K562 (cell line): ENCODE results near the gene EHD2.

ENCODE experiments used
- CAMTA2 ChIP-seq: fragments of 250-450 bp; sonication (Bioruptor Pico); conservative IDR thresholded peaks from 2 replicates; pipeline ENCODE4 v1.5.1; 2022
- CHD1 ChIP-seq: fragments of 200-600 bp; sonication (generic); IDR thresholded peaks from one replicate; pipeline ENCODE4 v1.6.1; 2012; ENCODE audit warnings: mild to moderate bottlenecking, moderate library complexity, low read length, inconsistent platforms
- EHMT2 ChIP-seq: fragments of 450-650 bp; IDR thresholded peaks from 2 replicates; pipeline ENCODE4 v1.6.1; 2018; ENCODE audit warnings: antibody characterized with exemption
- EZH2 ChIP-seq: IDR thresholded peaks from 2 replicates; pipeline ENCODE4 v1.6.1; 2012; ENCODE audit warnings: low read depth, mild to moderate bottlenecking, inconsistent platforms, low read length, borderline replicate concordance
- FOS ChIP-seq: IDR thresholded peaks from 3 replicates; pipeline ENCODE4 v1.6.1; 2011; ENCODE audit not compliant: insufficient read length; ENCODE audit errors: extremely low read depth
- HSF4 ChIP-seq: fragments of 250-450 bp; sonication (Bioruptor Pico); IDR thresholded peaks from 2 replicates; pipeline ENCODE4 v2.1.2; 2022; ENCODE audit warnings: mild to moderate bottlenecking, moderate library complexity, borderline replicate concordance
- MXI1 ChIP-seq: IDR thresholded peaks from 2 replicates; pipeline ENCODE4 v1.6.1; 2011; ENCODE audit warnings: low read depth, mild to moderate bottlenecking, improper control_type of control experiment, low read length
- PTBP1 ChIP-seq: fragments of 200-400 bp; formaldehyde crosslinking; IDR thresholded peaks from 2 replicates; pipeline ENCODE4 v1.6.1; 2017; ENCODE audit warnings: low read depth, low read length
- TSC22D4 ChIP-seq: fragments of 450-650 bp; IDR thresholded peaks from 2 replicates; pipeline ENCODE4 v1.6.1; 2016; ENCODE audit warnings: missing genetic modification characterization, missing biosample characterization, control low read depth
- ZEB2 ChIP-seq: fragments of 450-650 bp; IDR thresholded peaks from 2 replicates; pipeline ENCODE4 v1.6.1; 2016
- TF ChIP-seq, protein P1 (sequence below), 3 experiments: IDR thresholded peaks in 2 of 3; conservative IDR thresholded peaks in 1 of 3; 2 replicates each; pipeline ENCODE4 v1.5.1; 2011 to 2012; ENCODE audit warnings: low read length in 3 of 3, mild to moderate bottlenecking in 3 of 3, control low read depth in 2 of 3, improper control_type of control experiment in 1 of 3, inconsistent platforms in 1 of 3, low read depth in 1 of 3, mixed read lengths in 1 of 3, moderate library complexity in 1 of 3; ENCODE audit not compliant: insufficient read depth in 2 of 3
- TF ChIP-seq, protein P2 (sequence below): sonication (generic); formaldehyde crosslinking; IDR thresholded peaks from 2 replicates; pipeline ENCODE4 v1.8.0; 2023; ENCODE audit warnings: mild to moderate bottlenecking, missing genetic modification reagents

DNA sequence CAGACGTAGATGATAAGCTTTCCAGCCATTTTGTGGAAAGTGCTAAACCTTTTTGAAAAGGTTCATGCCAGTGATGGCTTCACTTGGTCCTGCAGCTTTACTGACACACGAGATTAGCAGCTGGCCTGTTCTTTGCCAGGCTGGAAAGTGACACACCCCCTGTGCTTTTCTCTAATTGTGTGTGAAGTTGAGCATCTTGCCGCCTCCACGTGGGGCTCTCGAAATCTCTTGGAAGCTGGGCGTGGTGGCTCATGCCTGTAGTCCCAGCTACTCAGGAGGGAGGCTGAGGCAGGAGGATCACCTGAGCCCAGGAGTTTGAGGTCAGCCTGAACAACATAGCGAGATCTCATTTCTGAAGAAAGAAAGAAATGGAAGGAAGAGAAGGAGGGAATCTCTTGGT, 25.3 kb upstream of the EHD2 start:
- TF ChIP-seq, protein P1, sequence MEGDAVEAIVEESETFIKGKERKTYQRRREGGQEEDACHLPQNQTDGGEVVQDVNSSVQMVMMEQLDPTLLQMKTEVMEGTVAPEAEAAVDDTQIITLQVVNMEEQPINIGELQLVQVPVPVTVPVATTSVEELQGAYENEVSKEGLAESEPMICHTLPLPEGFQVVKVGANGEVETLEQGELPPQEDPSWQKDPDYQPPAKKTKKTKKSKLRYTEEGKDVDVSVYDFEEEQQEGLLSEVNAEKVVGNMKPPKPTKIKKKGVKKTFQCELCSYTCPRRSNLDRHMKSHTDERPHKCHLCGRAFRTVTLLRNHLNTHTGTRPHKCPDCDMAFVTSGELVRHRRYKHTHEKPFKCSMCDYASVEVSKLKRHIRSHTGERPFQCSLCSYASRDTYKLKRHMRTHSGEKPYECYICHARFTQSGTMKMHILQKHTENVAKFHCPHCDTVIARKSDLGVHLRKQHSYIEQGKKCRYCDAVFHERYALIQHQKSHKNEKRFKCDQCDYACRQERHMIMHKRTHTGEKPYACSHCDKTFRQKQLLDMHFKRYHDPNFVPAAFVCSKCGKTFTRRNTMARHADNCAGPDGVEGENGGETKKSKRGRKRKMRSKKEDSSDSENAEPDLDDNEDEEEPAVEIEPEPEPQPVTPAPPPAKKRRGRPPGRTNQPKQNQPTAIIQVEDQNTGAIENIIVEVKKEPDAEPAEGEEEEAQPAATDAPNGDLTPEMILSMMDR (IDR thresholded peaks at IDR 0.05 in 2 of 3, conservative IDR thresholded peaks at IDR 0.05 in 1 of 3; ENCODE audit: insufficient read depth in 2 of 3, low read depth in 1 of 3, low read length in 3 of 3): no peak
- TF ChIP-seq CHD1 (no peak), TSC22D4 (no peak), FOS (no peak), CAMTA2 (CRISPR knock-in tag) (no peak), EHMT2 (no peak), ZEB2 (no peak), PTBP1 (no peak), HSF4 (CRISPR knock-in tag) (no peak), MXI1 (no peak), EZH2 (no peak)
- TF ChIP-seq, protein P2, sequence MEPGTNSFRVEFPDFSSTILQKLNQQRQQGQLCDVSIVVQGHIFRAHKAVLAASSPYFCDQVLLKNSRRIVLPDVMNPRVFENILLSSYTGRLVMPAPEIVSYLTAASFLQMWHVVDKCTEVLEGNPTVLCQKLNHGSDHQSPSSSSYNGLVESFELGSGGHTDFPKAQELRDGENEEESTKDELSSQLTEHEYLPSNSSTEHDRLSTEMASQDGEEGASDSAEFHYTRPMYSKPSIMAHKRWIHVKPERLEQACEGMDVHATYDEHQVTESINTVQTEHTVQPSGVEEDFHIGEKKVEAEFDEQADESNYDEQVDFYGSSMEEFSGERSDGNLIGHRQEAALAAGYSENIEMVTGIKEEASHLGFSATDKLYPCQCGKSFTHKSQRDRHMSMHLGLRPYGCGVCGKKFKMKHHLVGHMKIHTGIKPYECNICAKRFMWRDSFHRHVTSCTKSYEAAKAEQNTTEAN (CRISPR knock-in tag): no peak
